Erythroblast (primary cell): ENCODE data around the gene HSD17B2.

Experiments used
- GATA1 ChIP-seq: IDR thresholded peaks from 2 replicates; pipeline ENCODE4 v1.6.1; 2011; ENCODE audit warnings: low read depth, mild to moderate bottlenecking, control low read depth, low read length, moderate library complexity
- POLR2A ChIP-seq: IDR thresholded peaks from 2 replicates; pipeline ENCODE4 v1.6.1; 2011; ENCODE audit warnings: mild to moderate bottlenecking, low read length

DNA sequence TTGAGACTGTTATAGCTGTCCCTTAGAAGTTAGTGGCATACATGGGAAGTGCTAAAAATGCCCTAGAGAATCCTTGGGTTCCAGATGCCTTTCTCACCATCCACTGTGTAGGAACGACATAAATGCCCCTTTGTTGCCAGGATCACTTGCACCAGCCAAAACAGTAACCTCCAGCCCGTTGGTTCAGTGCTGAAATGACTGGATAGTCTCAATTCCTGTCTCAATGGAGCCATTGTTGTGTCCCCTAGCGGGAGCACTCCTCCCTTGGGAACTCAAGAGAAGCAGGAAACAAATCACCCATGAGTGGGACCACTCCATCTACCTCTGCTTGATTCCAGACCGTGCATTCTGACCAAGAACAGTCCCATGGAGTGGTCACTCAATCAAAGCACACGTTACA, 111.9 kb downstream of the HSD17B2 start:
- no peak for TF ChIP-seq POLR2A
- TF ChIP-seq GATA1, result no peak
